ENCODE measurements around the gene APBB1. TPM values are rescaled to one million over a fixed set of nuclear protein-coding genes. Genes with fewer than 3 reads are reported as not detected.

Gene APBB1
- total RNA-seq, 1 experiment from 2014 or later = 12.4 TPM

DNA sequence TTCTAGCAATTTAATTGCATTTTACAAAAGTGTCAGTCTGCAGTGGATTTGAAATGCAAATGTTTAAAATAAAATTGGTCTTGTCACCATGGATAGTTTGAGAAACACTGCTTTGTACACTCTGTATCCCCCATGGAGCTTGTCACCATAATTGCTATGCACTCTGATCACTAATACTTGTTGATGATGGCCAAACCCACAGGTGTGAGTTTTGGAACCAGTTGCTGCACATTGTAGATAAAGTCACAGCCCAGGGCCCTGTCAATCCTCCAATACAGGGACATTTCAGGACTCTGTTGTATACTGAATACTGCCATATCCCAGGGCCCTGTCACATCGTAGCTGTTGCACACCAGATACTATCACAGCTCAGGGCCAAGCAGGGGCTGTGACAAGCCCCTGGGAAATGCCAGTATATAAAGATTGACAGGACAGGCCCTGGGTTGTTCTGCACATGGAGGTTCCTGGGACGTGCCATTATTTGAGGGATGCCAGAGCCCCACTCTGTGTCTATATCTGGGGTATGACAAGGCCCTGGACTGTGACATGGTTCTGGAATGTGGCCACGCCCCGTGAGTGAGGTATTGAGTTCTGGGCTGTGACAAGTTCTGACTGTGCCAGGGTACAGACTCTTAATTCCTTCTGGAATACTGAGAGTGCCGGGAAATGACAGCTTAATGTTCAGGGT, 56.6 kb downstream of the APBB1 start:
- intact Hi-C loops (cut with micrococcal nuclease) = no loop called here
- no peak for DNase-seq (ENCODE audit: low read depth, low spot score)
- no peak for TF ChIP-seq ZNF274 (IDR thresholded peaks at IDR 0.05; ENCODE audit: low read depth, low read length)
- TF ChIP-seq POLR2AphosphoS5 (IDR thresholded peaks at IDR 0.05; ENCODE audit: low read depth, low read length) = no peak
- no peak for TF ChIP-seq CBX3 (IDR thresholded peaks at IDR 0.05; ENCODE audit: low read depth)
- TF ChIP-seq, protein P1, sequence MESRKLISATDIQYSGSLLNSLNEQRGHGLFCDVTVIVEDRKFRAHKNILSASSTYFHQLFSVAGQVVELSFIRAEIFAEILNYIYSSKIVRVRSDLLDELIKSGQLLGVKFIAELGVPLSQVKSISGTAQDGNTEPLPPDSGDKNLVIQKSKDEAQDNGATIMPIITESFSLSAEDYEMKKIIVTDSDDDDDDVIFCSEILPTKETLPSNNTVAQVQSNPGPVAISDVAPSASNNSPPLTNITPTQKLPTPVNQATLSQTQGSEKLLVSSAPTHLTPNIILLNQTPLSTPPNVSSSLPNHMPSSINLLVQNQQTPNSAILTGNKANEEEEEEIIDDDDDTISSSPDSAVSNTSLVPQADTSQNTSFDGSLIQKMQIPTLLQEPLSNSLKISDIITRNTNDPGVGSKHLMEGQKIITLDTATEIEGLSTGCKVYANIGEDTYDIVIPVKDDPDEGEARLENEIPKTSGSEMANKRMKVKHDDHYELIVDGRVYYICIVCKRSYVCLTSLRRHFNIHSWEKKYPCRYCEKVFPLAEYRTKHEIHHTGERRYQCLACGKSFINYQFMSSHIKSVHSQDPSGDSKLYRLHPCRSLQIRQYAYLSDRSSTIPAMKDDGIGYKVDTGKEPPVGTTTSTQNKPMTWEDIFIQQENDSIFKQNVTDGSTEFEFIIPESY (IDR thresholded peaks at IDR 0.05; ENCODE audit: extremely low read depth, insufficient replicate concordance, low read length) = no peak
- TF ChIP-seq EGR1 (IDR thresholded peaks at IDR 0.05; ENCODE audit: low read depth) = no peak
- TF ChIP-seq JUND (IDR thresholded peaks at IDR 0.05) = no peak
- TF ChIP-seq EZH2 (IDR thresholded peaks at IDR 0.05) = no peak
- TF ChIP-seq, protein P2, sequence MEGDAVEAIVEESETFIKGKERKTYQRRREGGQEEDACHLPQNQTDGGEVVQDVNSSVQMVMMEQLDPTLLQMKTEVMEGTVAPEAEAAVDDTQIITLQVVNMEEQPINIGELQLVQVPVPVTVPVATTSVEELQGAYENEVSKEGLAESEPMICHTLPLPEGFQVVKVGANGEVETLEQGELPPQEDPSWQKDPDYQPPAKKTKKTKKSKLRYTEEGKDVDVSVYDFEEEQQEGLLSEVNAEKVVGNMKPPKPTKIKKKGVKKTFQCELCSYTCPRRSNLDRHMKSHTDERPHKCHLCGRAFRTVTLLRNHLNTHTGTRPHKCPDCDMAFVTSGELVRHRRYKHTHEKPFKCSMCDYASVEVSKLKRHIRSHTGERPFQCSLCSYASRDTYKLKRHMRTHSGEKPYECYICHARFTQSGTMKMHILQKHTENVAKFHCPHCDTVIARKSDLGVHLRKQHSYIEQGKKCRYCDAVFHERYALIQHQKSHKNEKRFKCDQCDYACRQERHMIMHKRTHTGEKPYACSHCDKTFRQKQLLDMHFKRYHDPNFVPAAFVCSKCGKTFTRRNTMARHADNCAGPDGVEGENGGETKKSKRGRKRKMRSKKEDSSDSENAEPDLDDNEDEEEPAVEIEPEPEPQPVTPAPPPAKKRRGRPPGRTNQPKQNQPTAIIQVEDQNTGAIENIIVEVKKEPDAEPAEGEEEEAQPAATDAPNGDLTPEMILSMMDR (IDR thresholded peaks at IDR 0.05 in 2 of 3, conservative IDR thresholded peaks at IDR 0.05 in 1 of 3; ENCODE audit: borderline replicate concordance in 1 of 3, insufficient read depth in 1 of 3, low read depth in 2 of 3, low read length in 2 of 3) = no peak
- no peak for TF ChIP-seq TCF7L2 (IDR thresholded peaks at IDR 0.05; ENCODE audit: borderline replicate concordance, extremely low read depth, insufficient read depth, insufficient read length)
- TF ChIP-seq CEBPB (IDR thresholded peaks at IDR 0.05; ENCODE audit: low read depth) = no peak
- no peak for TF ChIP-seq EZH2phosphoT487 (IDR thresholded peaks at IDR 0.05; ENCODE audit: borderline replicate concordance)
- no peak for TF ChIP-seq SIN3A (IDR thresholded peaks at IDR 0.05; ENCODE audit: low read depth)
- TF ChIP-seq ELF1 (IDR thresholded peaks at IDR 0.05; ENCODE audit: borderline replicate concordance, low read depth) = no peak
- TF ChIP-seq, protein P3, sequence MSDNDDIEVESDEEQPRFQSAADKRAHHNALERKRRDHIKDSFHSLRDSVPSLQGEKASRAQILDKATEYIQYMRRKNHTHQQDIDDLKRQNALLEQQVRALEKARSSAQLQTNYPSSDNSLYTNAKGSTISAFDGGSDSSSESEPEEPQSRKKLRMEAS (IDR thresholded peaks at IDR 0.05) = no peak
- Histone ChIP-seq H3K4me2 (ENCODE audit: low read length) (no peak overlapping the region), H3K4me1 (ENCODE audit: control insufficient read depth in 1 of 2, insufficient read depth in 2 of 2, low read length in 2 of 2) (peaks cover 0 to 9% of the 10 kb centered on the region in 2 experiments; a peak in 3 of 4 replicates), H2AFZ (ENCODE audit: low read depth, low read length, poor library complexity, severe bottlenecking) (no peak overlapping the region), H3K27ac (ENCODE audit: low read depth, low read length) (no peak overlapping the region), H3K27me3 (ENCODE audit: insufficient read depth, low read length) (no peaks in the 10 kb centered on the region), H3K9me3 (ENCODE audit: control insufficient read depth in 1 of 2, insufficient read depth in 1 of 2, low read depth in 1 of 2, low read length in 2 of 2) (no peaks in the 10 kb centered on the region), H3K79me2 (ENCODE audit: insufficient read depth, low read length) (no peaks in the 10 kb centered on the region), H3K36me3 (ENCODE audit: control insufficient read depth in 1 of 2, insufficient read depth in 2 of 2, low read length in 2 of 2) (no peaks in the 10 kb centered on the region), H3K9me2 (ENCODE audit: insufficient read depth) (no peaks in the 10 kb centered on the region), H3K9ac (ENCODE audit: low read length) (no peak overlapping the region), H3K4me3 (replicated peaks in 1 of 2; ENCODE audit: low read depth in 1 of 2, low read length in 2 of 2) (no peak overlapping the region), H4K20me1 (ENCODE audit: insufficient read depth) (no peaks in the 10 kb centered on the region)
- peak; percentile 33 for ATAC-seq
- BruUV-seq (replicated peaks) = no TSS peak
- POLR2A ChIA-PET = interaction anchor here (1.1 kb wide), 1 partner anchor 9 kb away, joined by 4 read pairs; no protein-coding TSS in a partner anchor
- RAD21 ChIA-PET (ENCODE audit: low non-redundant PET in 1 of 2, low total read pairs in 2 of 2, uncharacterized antibody in 2 of 2, unreplicated experiment in 2 of 2) = interaction anchor here (0.7 to 1.3 kb wide), 8 partner anchors 8 to 339 kb away, joined by 3 to 9 read pairs (median 4); no protein-coding TSS in a partner anchor
- CTCF ChIA-PET = interaction anchor here (0.8 to 3.5 kb wide), 45 partner anchors 9 to 1725 kb away, joined by 3 to 69 read pairs (median 5); partner anchors contain the start of genes CAVIN3, FHIP1B, MRPL17 and OR51D1

Measured in HCT116 (cell line).